ENCODE measurements around the gene MAPK8IP3.

Gene MAPK8IP3, protein sequence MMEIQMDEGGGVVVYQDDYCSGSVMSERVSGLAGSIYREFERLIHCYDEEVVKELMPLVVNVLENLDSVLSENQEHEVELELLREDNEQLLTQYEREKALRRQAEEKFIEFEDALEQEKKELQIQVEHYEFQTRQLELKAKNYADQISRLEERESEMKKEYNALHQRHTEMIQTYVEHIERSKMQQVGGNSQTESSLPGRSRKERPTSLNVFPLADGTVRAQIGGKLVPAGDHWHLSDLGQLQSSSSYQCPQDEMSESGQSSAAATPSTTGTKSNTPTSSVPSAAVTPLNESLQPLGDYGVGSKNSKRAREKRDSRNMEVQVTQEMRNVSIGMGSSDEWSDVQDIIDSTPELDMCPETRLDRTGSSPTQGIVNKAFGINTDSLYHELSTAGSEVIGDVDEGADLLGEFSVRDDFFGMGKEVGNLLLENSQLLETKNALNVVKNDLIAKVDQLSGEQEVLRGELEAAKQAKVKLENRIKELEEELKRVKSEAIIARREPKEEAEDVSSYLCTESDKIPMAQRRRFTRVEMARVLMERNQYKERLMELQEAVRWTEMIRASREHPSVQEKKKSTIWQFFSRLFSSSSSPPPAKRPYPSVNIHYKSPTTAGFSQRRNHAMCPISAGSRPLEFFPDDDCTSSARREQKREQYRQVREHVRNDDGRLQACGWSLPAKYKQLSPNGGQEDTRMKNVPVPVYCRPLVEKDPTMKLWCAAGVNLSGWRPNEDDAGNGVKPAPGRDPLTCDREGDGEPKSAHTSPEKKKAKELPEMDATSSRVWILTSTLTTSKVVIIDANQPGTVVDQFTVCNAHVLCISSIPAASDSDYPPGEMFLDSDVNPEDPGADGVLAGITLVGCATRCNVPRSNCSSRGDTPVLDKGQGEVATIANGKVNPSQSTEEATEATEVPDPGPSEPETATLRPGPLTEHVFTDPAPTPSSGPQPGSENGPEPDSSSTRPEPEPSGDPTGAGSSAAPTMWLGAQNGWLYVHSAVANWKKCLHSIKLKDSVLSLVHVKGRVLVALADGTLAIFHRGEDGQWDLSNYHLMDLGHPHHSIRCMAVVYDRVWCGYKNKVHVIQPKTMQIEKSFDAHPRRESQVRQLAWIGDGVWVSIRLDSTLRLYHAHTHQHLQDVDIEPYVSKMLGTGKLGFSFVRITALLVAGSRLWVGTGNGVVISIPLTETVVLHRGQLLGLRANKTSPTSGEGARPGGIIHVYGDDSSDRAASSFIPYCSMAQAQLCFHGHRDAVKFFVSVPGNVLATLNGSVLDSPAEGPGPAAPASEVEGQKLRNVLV (N-terminal part only)

DNA sequence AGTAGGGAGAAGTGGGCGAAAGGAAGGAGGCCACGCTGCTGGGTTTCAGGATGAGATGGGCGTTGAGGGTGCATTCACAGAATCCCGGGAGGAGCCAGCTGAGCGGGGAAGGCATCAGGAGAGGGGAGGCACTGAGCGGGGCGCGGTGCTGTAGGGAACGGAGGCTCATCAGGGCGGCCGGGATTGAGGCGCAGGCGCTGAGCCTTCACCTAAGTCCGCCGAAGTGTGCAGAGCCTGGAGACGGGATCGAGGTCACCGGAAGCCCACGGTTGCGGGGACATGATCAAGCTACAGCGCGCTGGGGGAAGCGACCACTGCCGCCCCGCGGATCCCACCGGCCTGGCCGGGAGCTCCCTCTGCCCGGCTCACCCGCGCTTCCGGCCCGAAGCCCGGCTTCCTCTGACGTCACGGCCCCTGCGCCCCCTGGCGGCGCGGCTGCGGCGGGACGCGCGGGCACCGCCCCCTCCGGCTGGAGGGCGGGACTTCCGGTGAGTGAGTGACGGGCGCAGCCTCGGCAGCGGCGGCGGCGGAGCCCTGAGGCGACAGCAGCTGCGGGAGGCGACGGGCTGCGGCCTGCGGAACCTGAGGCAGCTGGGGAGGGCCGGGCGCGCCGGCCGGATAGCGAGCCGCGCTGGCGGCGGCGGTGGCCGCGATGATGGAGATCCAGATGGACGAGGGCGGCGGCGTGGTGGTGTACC lies at the start of gene MAPK8IP3:
Gene MAPK8IP3, plus strand, starts transcription at position 508 of the 698 bp plus-strand sequence. Its CDS starts 145 bp downstream, at position 653.
- peak; percentile 90 to 98 for DNase-seq

DNA sequence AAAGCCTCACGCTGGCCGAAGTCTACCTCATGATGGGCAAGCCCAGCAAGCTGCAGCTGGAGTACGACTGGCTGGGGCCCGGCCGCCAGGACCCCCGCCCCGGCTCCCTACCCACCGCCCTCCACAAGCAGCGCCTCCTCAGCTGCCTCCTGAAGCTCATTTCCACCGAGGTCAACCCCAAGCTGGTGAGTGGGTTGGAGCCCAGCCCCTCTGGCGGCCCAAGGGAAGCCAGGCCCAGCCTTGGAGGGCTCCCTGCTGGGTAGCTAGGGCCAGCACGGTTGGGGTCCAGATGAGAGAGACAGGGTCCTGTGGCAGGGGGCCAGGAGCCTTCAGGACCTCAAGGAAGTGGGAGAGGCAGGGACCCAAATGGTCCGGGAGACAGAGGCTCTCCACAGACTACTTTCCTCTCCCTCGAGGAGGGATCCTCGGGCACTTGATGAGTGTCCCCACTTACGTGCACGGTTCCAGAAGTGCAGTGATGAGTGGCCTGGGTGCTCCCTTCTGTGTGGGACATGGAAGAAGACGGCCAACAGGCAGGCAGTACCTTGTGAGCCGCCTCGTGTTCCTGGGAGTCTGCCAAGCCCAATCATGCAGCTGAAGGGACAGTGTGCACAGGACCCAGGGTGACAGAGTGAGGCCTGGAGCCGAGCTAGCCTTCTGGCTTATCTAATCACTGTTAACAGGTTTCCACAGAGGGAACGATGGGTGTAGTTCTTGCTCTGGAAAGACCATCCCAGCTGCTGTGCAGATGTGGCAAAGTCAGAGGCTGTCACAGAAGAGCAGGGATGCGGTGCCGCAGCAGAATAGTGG lies 49.0 kb upstream of the MAPK8IP3 start:
- DNase-seq = no peak

DNA sequence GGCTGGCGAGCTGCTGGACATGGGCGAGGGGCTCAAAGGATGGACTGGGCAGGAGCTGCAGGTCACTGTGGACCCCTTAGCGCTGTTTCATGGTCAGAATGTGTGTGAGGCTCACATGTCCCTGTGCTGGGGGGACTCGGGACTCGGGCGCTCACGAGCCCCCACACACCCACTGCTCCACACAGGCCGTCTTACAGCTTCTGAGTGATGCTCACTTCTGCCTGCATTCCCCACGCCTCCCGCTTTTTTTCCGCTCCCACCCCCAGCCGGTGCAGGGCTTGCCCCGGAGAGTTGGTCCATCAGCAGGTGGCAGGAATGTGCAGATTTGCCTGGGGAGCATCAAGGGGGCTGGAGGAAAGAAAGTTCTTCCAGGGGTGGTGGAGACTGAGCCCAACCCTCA lies 48.2 kb upstream of the MAPK8IP3 start:
- no peak for DNase-seq

DNA sequence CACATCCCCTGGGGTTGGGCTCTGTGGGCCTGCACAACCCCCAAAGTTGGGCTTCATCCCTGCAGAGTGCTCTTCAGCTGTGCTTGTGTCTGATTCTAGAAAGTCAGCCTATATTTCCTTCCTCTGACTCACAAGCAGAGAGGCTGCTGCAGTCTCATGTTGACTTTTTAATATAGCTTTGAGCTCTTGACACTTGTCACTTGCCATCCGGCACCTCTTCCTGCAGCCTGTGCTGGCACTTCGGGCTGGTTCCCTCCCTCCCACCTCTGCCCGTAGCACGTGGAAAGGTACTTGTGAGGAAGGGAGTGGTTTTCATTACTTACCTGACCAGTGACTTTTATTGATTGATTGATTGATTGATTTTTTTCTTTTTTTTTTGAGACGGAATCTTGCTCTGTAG lies 47.0 kb upstream of the MAPK8IP3 start:
- DNase-seq = no peak

DNA sequence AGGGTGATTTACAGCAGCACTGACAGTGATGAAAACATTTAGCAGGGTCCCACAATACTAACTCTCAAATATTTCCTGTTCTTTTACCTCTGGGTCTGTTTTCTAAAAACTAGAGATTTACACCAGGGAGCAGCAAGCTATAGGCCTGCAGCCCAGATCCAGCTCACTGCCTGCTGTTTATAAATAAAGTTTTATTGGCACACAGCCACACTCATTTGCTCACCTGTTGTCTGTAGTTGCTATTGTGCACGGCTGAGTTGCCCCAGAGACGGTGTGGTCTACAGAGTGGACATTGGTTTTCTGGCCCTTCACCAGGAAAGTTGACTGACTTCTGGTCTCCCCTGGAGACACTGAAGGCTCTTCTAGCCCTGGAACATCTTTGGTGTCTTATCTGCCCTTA lies 44.2 kb upstream of the MAPK8IP3 start:
- no peak for DNase-seq

DNA sequence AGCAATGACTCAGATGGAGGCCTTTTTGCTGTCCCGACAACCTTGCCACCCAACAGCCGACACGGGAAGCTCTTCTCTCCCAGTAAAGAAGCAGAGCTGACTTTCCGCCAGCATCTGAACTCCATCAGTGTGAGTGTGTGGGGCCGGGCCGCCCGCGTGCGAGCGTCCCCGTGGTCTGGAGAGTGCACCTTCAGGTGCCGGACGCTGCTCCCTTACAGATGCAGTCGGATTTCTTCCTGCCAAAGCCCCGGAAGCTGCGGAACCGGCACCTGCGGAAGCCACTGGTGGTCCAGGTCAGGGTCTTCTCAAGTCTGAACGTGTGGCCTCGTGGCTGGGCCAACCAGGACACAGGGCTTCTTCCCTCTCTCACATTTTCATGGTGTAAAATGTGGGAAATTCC lies 43.5 kb upstream of the MAPK8IP3 start:
- no peak for DNase-seq

DNA sequence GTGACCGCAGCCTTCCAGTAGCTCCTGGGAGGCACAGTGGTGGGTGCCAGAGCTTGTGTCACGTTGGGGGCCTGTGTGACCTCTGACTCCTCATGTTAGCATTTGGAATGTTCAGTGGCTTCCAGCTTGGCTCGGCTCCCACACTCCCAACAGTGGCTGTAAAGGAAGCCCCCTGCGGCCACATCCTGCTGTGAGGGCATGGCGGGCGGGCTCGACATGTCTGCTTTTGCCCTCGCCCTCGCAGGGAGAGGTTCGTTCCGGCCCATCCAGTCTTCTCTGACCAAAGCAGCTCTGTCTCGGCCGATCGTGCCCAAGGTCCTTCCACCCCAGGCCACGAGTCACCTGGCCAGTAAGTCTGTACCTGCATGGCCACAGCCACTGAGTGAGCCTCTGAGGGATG lies 40.2 kb upstream of the MAPK8IP3 start:
- no peak for DNase-seq

DNA sequence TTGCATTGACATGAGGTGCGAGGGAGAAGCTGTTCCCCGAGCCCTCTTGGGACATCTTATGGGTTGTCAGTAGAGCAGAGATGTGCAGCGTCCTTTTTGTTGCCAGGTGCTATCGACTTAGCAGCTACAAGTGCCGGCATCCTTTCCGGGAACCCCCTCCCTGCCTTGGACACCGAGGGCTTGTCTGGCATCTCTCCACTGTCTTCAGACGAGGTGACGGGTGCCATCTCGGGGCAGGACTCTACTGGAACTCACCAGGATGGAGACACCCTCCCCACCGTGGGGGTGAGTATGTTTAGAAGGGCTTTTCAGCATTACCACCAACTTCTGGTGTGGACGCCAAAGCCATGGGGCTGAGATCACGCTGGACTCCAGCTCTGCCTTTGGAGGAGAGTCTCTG lies 39.7 kb upstream of the MAPK8IP3 start:
- no peak for DNase-seq

DNA sequence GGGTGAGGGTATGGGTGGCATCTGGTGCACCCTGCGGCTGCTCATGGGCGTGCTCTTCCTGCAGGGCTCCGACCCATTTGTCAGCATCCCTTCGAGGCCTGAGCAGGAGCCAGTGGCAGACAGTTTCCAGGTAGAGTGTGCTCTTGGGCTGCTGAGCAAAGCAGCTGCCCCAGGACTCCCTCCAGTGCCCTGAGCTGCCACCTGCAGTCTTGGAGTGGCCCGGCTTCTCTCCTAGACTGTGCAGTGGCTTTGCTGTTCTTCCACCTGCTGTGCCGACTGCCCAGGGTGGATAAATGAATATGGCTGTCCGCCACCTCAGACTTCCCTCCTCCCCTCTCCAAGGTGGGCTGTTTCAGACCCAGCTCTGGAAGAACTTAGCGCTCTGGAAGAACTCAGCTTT lies 38.7 kb upstream of the MAPK8IP3 start:
- no peak for DNase-seq

DNA sequence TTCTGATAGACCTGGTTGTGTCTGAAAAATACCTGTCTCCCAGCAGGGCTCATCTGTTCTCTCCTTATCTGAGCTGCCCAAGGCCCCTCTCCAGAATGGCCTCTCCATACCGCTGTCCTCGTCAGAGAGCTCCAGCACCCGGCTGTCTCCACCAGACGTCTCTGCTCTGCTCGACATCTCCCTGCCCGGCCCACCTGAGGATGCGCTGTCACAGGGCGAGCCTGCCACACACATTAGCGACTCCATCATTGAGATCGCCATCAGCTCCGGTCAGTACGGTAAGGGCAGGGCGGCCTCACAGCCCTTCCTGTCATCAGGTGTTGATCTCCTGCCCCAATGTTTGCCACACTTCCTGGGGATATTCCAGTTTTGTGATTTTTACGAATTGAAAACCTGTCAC lies 38.1 kb upstream of the MAPK8IP3 start:
- DNase-seq = no peak

DNA sequence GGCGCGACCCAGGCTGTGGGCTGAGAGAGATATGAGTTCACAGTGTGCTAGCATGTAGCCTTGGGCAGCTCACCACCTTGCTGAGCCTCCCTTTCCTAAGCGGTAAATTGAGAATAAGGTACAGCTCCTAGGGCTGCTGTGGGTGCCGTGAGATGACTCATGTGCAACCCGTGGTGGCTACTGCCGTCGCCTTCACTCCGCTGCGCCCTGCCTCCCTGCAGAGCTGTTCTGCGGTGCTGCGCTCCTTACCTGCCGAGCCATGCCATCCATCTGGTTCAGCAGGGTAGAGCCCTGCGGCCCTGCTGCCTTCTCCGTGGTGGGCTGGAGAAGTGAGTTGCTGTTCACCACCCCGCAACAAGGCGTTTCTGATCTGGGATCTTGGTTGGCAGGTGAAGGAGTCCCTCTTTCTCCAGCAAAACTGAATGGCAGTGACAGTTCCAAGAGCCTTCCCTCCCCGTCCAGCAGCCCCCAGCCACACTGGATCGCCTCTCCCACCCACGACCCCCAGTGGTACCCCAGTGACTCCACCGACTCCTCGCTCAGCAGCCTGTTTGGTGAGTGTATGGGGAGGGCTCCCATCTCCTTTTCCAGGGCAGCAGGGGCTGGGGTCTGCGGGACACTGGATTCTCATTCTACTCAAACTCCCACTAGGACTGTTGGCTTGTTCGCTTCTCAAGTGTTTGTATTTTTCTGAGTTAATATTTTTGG lies 37.2 kb upstream of the MAPK8IP3 start:
- DNase-seq = no peak

DNA sequence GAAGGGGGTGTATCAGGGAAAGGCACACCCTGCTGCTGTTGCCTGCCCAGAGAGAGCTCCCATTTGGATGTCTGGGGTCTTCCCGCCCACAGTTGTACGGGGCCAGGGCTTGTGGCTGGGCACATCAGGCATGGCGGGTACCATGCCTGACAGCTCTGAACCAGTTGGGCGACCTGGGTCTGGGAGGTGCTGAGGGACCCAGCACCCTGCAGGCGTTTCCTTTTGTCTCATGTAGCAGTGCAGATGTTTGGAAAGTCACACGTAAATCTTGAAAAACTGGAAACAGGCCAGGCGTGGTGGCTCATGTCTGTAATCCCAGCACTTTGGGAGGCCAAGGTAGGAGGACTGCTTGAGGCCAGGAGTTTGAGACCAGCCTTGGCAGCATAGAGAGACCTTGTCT lies 36.3 kb upstream of the MAPK8IP3 start:
- no peak for DNase-seq

DNA sequence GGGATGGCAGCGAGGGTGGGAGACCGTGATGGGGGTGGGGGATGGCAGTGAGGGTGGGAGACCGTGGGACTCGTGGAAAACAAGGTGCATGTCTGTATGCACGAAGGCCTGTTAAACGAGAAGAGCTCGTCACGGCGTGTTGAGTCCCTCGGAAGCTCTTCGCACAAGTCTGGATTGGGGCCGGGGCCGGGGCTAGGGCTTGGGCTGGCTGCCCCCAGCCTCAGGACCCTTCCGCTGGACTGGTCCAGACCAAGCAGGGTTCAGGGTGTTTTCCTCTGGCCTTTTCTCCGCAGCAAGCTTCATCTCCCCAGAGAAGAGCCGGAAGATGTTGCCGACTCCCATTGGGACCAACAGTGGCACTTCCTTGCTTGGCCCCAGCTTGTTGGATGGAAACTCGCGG lies 35.6 kb upstream of the MAPK8IP3 start:
- no peak for DNase-seq

DNA sequence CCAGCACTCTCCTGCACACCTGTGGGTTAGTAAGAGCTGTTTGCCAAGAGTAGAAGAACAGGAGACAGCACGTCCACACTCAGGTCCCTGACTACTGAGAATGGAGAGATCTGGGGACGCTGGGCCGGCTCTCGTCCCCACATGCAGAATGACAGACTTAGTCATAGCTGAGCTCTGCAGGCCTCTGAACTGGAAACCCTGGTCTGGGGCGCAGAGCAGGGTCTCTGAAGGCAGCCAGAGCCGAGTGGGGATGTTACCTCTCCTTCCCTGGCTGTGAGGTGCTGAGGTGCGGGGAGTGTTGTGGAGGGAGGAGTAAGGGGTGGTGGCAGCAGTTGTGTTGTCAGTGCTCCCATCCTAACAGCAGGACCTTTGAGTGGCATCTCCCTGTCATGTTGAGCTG lies 35.1 kb upstream of the MAPK8IP3 start:
- DNase-seq = no peak

DNA sequence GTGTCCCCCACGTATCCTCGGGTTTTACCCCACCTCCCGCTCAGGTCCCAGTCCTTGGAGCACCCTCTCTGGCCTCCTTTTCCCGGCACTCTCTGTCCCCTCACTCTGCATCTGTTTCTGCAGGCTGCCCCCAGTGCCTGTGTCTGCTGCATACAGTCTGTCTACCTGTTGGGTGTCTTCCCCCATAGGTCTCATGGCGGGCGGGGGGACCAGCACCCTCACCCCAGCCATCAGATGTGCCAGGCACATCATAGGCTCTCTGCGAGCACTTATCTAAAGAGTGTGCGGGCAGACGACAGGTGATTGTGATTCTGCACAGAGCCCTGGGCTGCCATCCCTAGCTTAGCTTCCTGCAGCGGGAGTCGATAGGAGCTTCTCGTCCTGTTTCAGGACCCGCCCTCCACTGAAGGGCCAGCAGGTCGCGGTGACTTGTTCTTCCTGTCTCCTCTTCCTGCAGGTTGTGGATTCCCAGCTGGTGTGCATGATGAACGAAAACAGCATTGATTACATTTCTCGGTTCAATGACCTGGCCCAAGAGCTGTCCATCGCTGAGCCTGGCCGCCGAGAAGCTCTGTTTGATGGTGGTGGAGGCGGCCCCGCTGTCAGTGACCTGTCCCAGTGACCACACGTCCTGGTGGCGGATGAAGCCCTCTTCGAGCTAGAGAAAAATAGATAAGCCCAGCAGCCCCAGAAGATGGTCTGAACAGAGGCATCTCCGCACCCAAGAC lies 32.4 kb upstream of the MAPK8IP3 start:
- no peak for DNase-seq

DNA sequence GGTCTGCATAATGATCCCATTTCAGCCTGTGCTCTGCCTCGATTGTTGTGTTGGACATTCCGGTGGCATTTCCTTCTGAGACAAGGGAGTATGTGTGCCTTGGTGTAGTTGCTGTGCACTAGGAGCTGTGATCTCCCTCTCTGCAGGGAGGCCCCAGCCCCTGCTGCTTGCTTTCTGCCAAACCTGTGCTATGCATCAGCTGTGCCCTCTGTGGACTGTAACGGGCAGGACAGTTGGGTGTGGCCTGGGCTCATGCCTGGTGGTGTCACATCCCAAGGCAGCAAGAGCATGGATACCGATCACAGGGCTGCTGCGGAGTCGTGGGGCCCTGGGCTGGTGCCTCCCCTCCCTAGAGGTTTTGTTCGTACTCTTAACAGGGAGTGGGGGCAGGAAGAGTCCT lies 31.7 kb upstream of the MAPK8IP3 start:
- DNase-seq = no peak

DNA sequence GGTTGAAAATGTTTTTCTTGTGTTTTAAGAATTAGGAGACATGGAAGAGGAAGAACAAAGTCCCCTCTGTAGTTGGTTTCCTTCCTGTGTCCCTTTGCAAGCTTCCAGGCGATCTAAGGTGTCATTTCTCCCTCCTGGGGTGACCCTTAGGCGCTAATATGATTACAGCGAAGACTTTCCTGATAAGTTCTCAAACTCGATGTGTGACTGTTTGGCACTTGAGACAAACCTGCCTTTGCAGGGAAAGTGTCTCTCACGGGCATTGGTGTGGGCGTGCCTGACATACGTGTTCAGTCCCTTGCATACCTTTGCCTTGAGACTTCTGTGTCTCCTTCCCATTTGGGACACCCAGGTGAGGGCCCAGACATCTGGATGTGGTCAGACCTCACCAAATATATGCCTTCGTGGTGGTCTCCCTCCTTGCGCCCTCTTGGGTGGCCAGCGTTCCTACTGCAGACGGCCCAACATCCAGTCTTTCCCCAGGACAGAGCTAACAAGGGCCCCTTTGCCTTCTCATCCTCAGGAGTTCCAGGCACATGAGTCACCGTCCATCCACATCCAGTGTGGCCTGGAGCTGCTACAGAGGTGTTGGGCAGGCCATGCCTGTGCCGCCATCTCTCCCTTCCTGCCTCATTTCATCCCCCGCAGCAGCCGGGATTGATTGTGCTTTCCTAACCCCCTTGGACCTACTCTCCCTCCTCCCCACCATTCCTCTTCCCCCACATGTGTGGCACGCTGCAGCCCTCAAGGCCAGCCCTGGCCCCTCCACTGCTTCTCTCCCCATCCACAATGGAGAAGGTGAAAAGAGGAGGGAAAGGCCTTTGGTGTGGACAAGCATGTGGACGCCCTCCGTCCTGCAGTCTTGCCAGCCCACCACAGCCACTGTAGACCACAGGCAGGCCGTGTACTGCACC lies 31.0 kb upstream of the MAPK8IP3 start:
- DNase-seq = no peak

DNA sequence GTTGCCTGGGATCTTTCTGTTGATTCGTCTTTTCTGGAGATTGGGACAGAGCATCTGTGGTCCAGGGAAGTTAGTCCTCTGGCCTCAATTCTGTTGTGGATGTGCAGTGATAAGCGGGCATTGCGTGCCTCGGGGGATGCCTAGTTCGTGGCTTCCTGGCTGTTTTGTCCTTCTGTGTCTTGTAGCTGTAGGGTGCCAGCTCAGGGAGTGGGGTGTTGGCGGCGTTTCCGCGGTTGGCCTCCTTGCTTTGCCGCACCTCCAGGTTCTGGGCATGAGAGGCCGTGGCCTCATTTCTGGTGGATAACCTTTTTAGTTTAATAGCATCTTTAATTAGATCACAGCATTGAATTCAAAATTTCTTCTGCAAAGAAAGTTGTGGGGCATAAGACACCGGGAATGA lies 29.3 kb upstream of the MAPK8IP3 start:
- DNase-seq = no peak

DNA sequence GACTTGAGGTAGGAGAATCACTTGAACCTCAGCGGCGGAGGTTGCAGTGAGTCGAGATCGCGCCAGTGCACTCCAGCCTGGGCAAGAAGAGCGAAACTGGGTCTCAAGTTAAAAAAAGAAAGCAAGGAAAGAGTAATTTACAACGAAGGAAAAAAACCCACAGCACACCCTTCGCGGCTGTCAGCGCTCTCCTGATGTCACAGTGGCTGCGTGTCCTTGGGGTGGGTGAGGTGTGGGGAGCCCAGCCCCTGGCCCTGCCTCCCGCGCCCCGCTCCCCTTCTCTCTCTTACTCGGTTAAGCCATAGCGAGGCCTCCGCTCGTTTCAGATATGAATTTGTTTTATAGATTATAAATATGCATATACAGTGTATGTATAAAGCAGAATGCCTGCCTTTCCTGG lies 28.7 kb upstream of the MAPK8IP3 start:
- no peak for DNase-seq
